HS-27A (cell line): ENCODE measurements around the gene USHBP1.
"Not testable (repeated sequence)": the region's sequence is repeated elsewhere in the genome, so short reads cannot be mapped to it uniquely, and the experiment has no call there.

ENCODE experiments used
- DNase-seq: peaks from one replicate; pipeline ENCODE4 v3.0.0-alpha.2; 2012; ENCODE audit warnings: low read depth, missing footprints

Gene USHBP1

GRCh38 chr19:17264641-17264979 lies at the start of gene USHBP1:
Gene USHBP1 (minus strand): TSS chr19:17264745. CDS start chr19:17264299, 446 bp downstream.
- no peak for DNase-seq

DNA sequence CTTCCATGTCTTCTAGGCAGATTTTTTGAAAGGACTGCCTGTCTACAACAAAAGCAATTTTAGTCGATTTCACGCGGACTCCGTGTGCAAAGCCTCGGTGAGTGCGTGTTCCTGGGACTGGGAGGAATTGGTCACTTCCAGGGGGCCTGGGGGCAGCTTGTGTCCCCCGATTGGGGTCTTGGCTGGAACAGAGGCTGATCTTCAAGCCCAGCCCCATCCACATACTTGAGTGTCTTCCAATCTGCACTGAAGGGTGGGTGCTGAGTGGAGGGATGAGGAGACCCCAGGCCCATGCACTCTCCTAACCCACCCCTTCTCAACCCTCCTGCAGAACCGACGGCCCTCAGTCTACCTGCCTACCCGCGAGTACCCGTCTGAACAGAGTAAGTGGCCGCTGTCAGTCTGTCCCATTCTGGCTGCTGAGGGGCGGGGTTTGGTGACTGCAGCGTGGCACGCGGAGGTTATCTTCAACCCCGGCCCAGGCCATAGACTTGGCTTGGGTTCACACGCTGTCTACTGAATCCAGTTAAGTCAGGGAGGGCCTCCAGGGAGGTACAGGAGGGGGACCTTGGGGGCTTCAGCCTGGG lies 49.6 kb upstream of the USHBP1 start:
- no peak for DNase-seq

DNA sequence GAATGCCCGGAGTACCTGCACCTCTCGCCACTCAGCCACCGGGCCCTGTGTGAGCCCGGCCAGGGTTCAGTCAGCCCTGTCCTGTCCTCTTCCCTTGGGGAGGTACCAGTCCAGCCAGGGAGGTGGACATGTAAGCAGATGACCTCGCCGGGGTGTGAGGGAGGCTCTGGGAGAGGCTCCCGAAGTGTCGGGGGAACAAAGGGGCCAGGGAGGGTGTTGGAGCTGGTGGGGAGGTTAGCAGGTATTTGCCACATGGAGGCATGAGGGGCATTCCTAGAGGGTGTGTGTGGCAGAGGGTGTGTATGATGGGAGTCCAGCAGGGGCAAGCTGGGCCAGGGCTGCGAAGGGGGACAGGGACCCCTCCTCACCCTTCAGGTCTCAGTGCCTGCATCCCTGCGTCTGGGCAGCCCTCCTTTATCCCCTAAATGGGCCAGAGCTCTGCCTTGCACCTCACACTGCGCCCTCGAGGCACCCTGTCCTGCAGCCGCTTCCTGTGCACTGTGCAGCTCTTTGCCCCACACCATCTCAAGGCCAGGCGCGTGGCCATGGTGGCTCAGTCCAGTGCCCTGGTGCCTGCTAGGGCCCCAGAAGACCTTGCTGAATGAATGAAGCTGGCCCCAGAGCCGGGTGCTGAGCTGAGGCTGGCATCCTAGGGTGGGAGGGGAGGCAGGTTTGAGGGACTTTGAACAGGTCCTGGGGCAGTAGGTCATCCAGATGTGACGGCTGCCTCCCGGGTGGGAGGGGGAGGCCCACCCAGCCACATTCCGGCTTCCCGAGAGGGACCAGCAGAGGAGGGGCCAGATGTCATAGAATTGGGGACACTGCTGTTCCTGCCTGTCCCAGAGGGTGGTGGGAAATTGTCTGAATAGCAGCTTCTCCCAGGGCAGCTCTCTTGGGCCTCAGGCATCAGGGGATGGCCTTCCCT lies 47.9 kb upstream of the USHBP1 start:
- no peak for DNase-seq

DNA sequence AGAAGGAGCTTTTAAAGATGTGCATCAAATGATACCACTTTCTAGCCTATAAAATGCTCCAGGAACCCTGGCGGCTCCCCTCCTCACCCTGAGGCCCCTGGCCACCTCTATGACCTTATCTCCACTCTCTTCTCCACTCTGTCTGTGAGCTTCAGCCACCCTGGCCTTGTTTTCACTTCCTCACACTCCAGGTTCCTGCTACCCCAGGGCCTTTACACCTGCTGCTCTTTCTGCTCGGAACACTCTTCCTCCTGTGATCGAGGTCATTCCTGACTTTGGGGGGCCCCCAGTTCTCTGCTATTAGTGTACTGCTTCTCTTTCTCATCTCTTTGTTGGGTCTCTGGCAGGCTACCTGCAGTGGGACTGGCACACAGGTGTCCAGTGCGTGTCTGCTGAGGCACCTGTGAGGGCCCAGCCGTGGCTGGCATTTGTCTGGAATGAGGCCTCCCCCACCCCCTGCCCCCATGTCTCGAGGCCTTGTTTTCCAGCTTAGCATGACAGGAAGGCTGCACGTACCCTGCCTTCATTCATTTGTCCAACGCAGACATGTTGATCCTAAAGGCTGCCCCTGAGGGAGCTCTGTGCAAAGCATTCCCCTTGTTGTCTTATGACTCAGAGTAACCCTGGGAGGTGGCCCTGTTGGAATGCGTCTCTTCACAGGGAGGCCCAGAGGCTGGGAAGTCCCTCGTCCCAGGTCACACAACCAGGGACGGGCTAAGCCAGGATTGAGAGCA lies 47.1 kb upstream of the USHBP1 start:
- DNase-seq = no peak

DNA sequence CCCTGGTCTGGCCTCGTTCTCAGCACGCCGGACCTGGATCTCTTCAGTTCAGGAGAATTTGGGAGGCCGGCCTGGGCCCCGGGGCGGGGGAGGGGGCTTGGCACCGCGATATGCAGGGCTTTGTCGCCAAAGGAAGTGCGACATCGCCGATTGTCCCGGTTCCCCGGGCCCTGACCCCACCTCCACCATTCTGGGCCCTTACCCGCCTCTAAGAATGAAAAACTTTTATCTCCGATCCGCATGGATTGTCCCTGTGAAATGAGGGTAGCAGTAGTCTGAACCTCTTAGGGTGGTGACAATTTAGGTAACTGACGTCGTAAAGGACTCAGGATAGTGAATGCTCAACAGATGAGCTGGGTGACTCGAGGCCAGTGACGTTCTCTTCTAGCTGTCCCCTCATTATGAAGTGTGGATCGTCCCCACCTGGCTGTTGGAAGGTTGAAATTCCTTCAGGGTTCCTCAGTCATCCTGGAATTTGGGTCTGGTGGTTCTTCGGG lies 45.5 kb upstream of the USHBP1 start:
- no peak for DNase-seq

DNA sequence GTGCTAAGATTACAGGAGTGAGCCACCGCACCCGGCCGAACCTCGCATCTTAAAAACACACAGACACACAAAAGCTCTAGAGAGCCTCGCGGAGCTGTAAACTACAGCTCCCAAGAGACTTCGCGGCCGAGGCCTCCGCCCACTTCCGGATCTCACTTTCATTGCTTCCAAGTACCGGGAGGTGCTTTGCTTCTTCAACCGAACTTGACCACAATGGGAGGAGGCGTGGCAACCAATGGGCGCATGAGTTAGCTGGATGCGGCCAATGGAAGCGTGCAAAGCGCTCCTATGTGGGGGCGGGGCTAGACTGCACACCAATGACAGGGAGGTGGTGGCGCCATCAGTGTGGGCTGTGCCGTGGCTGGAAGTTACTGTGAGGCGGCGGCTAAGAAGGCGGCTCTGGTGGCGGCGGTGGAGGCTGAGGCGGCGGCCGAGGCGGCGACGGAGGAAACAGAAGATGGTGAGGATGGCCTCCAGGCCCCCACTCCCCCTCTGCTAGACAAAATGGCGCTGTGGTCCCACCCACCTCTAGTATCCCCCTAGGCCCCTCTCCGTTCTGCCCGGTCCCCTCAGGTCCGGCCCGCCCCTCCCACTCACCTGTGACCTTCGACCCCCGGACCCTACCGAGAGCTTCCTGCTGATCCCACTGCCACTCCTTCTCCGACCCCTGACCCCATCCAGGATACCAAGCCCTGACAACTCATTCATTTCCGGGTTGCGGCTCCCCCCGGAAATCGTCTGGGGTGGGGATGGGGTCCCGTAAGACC lies 44.8 kb upstream of the USHBP1 start, which contains the start of gene DDA1:
DDA1 (plus strand) TSS at position 366 of the 767 bp plus-strand sequence; CDS start at position 458, 92 bp downstream.
- peak; percentile 97 for DNase-seq

- DNase-seq = no peak
Measured at GRCh38 chr19:17307876-17308377, 43.4 kb upstream of the USHBP1 start.

DNA sequence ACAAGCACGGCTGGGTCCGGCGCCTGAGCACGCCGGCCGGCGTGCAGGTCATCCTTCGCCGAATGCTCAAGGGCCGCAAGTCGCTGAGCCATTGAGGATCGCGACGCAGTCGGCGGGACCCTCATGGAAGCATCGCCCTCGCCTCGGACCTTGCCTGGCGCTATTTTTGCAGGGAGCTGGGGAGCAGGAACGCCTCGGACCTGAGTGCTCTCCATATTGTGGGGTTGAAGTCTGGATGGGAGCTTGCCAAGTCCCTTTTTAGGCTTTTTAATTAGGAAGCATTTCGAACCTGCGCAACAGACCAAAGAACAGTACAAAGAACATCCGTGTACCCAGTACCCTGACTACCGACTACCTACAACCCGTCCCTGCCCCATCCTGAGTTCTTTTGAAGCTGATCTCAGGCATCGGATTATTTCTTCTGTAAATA lies 41.8 kb upstream of the USHBP1 start:
- no peak for DNase-seq

DNA sequence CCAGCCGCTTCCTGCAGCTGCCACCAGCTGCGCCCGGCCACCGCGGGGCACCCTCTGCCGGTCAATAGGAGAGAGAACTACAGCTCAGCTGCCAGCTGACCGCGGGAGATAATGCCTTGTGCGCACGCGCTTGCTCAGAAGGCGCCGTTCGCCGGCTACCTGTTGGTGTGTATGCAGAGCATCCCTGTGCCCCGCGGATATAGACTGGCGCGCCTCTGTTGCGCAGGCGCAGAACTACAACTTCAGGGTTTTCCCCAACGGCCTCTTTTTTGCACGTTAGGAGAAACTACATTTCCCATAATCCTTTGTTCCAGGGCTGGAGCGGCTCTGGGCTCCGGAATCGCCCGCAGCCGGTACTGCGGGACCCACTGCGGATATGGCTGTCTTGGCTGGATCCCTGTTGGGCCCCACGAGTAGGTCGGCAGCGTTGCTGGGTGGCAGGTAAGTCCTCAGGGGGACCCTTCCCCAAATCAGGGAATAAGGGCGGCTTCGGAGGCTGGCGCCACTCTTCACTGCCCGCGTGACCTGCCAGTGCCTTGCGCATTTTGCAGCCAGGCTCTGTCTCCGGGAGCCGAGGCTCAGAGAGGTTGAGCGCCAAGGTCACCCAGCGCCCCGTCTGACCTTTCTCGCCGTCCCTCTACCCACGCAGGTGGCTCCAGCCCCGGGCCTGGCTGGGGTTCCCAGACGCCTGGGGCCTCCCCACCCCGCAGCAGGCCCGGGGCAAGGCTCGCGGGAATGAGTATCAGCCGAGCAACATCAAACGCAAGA lies 41.2 kb upstream of the USHBP1 start, which contains the start of gene MRPL34:
MRPL34 (plus strand) TSS at position 356 of the 768 bp plus-strand sequence; CDS start at position 377, 21 bp downstream.
- DNase-seq = peak; percentile 95

GRCh38 chr19:17305216-17305516 lies 40.6 kb upstream of the USHBP1 start:
- no peak for DNase-seq

- DNase-seq = no peak
Measured at GRCh38 chr19:17304386-17305215, 40.1 kb upstream of the USHBP1 start.

GRCh38 chr19:17303940-17304267 lies 39.4 kb upstream of the USHBP1 start:
- DNase-seq = no peak

DNA sequence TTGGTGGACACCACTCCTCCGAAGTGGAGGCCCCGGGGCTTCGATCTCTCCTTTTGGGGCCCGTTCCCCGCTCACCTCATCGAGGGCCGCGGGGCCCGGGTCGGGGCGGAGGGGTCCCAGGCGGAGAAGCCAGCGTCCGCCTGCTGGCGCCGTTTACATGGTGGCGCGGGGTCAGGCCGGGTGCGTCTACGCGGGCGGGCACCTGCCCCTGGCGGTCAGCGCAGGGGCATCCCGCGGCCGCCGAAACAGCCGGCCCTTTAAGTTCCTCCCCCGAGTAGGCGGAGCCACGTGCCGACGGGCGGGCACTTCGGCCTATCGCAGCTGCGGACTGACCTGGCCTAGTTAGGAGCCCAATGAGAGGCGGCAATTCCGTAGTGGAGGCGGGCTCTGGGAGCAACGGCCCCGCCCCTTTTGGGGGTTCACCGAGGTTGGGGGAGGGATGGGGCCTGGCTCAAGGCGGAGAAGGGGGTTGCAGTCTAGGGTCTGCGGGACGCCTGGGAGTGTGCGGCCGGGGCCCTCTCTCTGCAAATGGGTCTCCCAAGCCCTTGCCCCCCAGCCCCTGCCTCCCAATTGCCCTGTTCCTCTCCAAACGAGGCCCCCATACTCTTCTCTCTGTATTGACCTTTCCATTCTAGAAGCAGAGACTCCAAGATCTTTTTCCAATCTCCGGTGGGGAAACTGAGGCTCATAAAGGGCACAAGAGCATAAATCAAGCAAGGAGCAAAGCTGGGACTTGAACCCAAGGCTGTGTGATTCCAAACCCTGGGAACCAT lies 38.8 kb upstream of the USHBP1 start, which contains the start of gene ABHD8:
ABHD8 (minus strand) TSS at position 259 of the 773 bp plus-strand sequence. CDS start 1,809 bp downstream, outside the sequence.
- peak; percentile 78 for DNase-seq

- DNase-seq = no peak
Measured at GRCh38 chr19:17302391-17303166, 38.0 kb upstream of the USHBP1 start.

GRCh38 chr19:17300992-17301619 lies 36.6 kb upstream of the USHBP1 start:
- DNase-seq = no peak

- DNase-seq = no peak
Measured at GRCh38 chr19:17296976-17297375, 32.4 kb upstream of the USHBP1 start.

- no peak for DNase-seq
Measured at GRCh38 chr19:17296273-17296672, 31.7 kb upstream of the USHBP1 start.

- not testable (repeated sequence) for DNase-seq
Measured at GRCh38 chr19:17295551-17295950, 31.0 kb upstream of the USHBP1 start.
